Activated CD4-positive, alpha-beta T cell treated with anti-CD3 and anti-CD28 coated beads for 36 hours (primary cell): ENCODE data around the gene DNAH1. TPM values are rescaled to one million over a fixed set of nuclear protein-coding genes. Genes with fewer than 3 reads are reported as not detected.

ENCODE experiments used
- ATAC-seq: fragments of 200-7000 bp; cut with Tn5 transposase; one replicate; pipeline ENCODE4 v1.10.0; 2021; ENCODE audit warnings: mild to moderate bottlenecking, moderate library complexity
- CTCF ChIA-PET: fragments of 350-600 bp; sonication (Branson Sonifier 250); formaldehyde crosslinking; loops from one replicate; lab custom pipeline; 2021; ENCODE audit warnings: antibody characterized with exemption; lab: Charles Lee
- POLR2A ChIA-PET: fragments of 350-600 bp; sonication (Branson Sonifier 250); formaldehyde crosslinking; loops from one replicate; lab custom pipeline; 2021; ENCODE audit warnings: antibody characterized with exemption, inconsistent platforms; lab: Charles Lee
- DNase-seq: peaks from one replicate; pipeline ENCODE4 v3.0.0-alpha.2; 2020
- H3K27ac Mint-ChIP-seq: one replicate; pipeline ENCODE4 v1.8.0; 2021; ENCODE audit warnings: mixed read lengths
- H3K27me3 Mint-ChIP-seq: one replicate; pipeline ENCODE4 v1.8.0; 2021; ENCODE audit warnings: mixed read lengths
- H3K36me3 Mint-ChIP-seq: one replicate; pipeline ENCODE4 v1.8.0; 2021; ENCODE audit warnings: low read depth, mixed read lengths
- H3K4me1 Mint-ChIP-seq: one replicate; pipeline ENCODE4 v1.8.0; 2021; ENCODE audit warnings: mixed read lengths
- H3K4me3 Mint-ChIP-seq: one replicate; pipeline ENCODE4 v1.8.0; 2021; ENCODE audit warnings: mild to moderate bottlenecking, moderate library complexity, mixed read lengths
- H3K9me3 Mint-ChIP-seq: one replicate; pipeline ENCODE4 v1.8.0; 2021; ENCODE audit warnings: low read depth, mixed read lengths
- intact Hi-C, 2 experiments: fragments of 100-400 bp; cut with DNase I in 1 of 2; cut with micrococcal nuclease in 1 of 2; formaldehyde crosslinking; loops; one replicate each; pipeline versions ENCODE4 v1.14.2 to v1.15.1; 2022 to 2024; cut with DNase I, micrococcal nuclease
- total RNA-seq, 2 experiments: library from RNA; stranded (reverse); gene quantifications; one replicate each; pipeline ENCODE4 v1.2.3, GENCODE V29; 2021

Gene DNAH1
- total RNA-seq, 2 experiments from 2014 or later: 7.4 to 10.1 TPM

DNA sequence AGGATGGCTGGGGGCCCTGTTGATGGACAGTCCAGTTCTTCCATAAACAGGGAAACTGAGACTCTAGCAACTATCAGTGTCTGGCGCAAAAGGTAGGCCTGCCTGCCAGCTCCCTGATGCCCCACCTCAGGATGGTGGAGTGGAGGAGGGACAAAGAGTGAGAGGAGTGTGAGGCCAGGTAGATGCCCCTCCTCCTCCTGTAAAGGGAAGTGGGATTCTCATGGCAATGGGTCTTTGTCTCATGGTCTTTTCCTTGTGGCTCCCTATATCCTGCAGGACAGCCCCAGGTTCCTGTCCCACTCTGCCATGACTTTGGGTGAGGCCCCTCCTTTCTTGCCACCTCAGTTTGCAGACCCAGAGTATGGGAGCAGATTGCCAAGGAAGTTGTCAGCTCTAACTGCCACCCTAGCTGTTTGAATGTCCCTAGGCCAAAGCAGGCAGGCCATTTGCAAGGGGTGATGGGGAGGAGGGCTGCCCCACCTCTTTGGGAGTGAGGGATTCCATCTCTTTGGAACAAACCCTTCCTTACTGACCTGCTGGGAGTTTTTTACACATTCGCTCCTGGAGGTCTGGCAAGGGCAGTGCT lies 2.8 kb upstream of the DNAH1 start:
- no peak for ATAC-seq
- Mint-ChIP-seq H3K27me3 (no peaks in the 10 kb centered on the region), H3K27ac (peak overlapping the region; percentile 51), H3K4me3 (no peak overlapping the region), H3K36me3 (no peaks in the 10 kb centered on the region), H3K9me3 (no peaks in the 10 kb centered on the region), H3K4me1 (peaks cover 35% of the 10 kb centered on the region)
- DNase-seq: no peak
- intact Hi-C loops: no loop called here
- POLR2A ChIA-PET: no interaction called here
- CTCF ChIA-PET: interaction anchor here (0.6 to 0.9 kb wide), 2 partner anchors 26 to 259 kb away, joined by 4 to 5 read pairs; no protein-coding TSS in a partner anchor

DNA sequence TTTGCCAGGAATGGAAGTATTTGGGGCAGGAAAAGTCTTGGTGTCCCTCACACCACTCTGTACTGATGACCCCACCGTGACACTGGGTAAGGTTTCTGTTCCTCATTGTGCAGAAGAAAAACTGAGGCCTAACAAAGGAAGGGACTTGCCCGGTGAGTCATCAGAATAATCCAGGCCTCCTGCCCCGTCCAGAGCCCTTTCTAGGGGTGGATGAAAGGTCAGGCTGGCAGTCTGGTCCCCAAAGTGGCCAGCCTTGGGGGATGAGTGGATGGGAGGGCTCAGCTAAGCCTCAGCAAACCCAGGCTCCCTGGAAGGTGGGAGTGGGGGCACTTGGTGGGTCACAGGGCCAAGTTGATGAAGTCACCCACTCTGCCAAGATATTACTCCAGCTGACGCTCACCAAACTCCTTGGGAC lies 2.3 kb upstream of the DNAH1 start:
- intact Hi-C loops: no loop called here
- CTCF ChIA-PET: no interaction called here
- Mint-ChIP-seq H3K27me3 (no peaks in the 10 kb centered on the region), H3K27ac (no peak overlapping the region), H3K4me1 (peaks cover 34% of the 10 kb centered on the region), H3K36me3 (no peaks in the 10 kb centered on the region), H3K4me3 (no peak overlapping the region), H3K9me3 (no peaks in the 10 kb centered on the region)
- DNase-seq (peak; percentile 19), ATAC-seq (no peak)
- POLR2A ChIA-PET: no interaction called here

DNA sequence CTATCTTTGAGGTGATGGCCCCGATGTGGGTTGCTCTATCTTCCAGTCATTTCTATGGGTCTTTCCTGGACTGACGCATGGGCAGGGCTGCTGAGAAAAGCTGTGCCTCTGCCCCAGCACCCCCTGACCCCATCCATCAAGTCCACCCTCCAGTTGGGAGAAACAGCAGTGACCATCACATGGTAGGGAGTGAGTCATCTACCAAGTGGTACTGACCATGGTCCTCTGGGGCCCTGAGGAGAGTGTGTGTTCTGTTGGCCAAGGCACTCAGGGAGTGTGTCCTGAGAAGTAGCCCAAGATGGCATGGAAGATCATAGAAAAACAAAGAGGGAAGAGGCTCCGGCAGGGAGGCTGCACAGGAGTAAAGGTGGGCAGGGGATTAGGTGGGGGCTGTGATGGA lies 1.6 kb upstream of the DNAH1 start:
- Mint-ChIP-seq H3K36me3 (no peaks in the 10 kb centered on the region), H3K4me3 (no peak overlapping the region), H3K27ac (no peak overlapping the region), H3K4me1 (peaks cover 34% of the 10 kb centered on the region), H3K9me3 (no peaks in the 10 kb centered on the region), H3K27me3 (no peaks in the 10 kb centered on the region)
- ChIA-PET POLR2A (no interaction called here), CTCF (interaction anchor here (1.7 kb wide), 1 partner anchor 25 kb away, joined by 7 read pairs; no protein-coding TSS in a partner anchor)
- DNase-seq (no peak), ATAC-seq (no peak)
- intact Hi-C loops: no loop called here

DNA sequence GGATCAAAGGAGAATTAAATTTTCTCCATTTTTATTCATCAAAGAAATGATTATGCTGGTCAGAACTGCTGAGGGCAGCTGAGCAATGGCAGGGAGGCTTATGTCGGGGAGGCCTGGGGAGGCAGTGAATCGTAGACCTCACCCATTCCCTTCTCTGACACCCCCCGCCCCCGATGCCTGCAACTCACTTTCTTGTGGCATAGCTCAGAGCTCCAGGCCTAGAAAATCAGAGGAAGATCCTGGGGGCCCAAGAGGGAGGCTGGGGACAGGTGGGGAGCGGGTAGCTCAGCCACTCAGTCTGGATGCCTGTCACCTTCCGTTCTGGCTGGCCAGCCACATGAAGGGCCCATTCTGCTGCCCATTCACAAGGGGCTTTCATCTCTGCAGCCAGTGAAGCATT lies 1.1 kb upstream of the DNAH1 start:
- DNase-seq: no peak
- ChIA-PET POLR2A (no interaction called here), CTCF (interaction anchor here (1.7 kb wide), 1 partner anchor 25 kb away, joined by 7 read pairs; no protein-coding TSS in a partner anchor)
- no peaks in the 10 kb centered on the region for H3K36me3 Mint-ChIP-seq
- no peaks in the 10 kb centered on the region for H3K27me3 Mint-ChIP-seq
- intact Hi-C loops: no loop called here
- no peak overlapping the region for H3K27ac Mint-ChIP-seq
- peaks cover 32% of the 10 kb centered on the region for H3K4me1 Mint-ChIP-seq
- H3K9me3 Mint-ChIP-seq: no peaks in the 10 kb centered on the region
- ATAC-seq: no peak
- H3K4me3 Mint-ChIP-seq: no peak overlapping the region

DNA sequence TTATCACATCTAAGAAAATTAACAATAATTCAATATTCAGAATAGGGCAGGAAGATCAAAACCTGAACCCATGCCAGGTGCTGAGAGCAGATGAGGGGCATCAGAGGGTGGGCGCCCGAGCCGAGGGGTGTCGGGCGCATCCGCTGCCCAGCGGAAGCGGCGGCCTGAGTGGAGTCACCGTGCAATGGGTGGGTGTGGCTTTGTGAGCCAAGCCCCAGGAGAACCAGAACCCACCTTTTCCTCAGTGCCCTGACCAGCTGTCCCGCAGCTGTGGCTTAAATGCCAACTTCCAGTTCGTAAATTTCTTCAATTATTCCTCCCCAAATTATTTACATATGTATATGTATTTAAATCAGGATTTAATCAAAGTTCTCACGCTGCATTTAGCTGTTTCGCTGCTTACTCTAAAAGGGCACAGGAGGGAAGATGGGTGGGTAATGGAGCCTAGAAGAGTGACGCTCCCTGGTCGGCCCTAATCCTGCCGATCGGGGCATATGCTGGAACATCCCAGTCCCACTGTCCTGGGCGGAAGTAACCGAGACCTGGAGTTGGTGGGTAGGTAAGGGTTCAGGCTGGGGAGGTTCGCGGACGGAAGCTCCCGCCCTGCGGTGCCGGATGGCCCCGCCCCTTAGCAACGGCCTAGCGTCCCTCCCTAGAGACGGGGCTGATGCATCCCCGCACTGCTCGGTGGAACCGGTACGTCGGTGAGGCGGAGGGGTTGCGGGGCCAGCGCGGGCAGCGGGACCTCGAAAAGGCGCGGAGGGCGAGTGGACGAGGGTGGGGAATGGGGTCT lies 1.3 kb downstream of the DNAH1 start:
- intact Hi-C loops: loop anchor here in 1 of 2 experiments (1.0 kb wide), 1 partner anchor 29 kb away; no protein-coding TSS in a partner anchor
- DNase-seq: peak; percentile 83
- H3K36me3 Mint-ChIP-seq: no peaks in the 10 kb centered on the region
- peaks cover 20% of the 10 kb centered on the region for H3K4me1 Mint-ChIP-seq
- H3K27me3 Mint-ChIP-seq: no peaks in the 10 kb centered on the region
- peak; percentile 96 for ATAC-seq
- no peaks in the 10 kb centered on the region for H3K9me3 Mint-ChIP-seq
- peak overlapping the region; percentile 50 for H3K4me3 Mint-ChIP-seq
- ChIA-PET CTCF (interaction anchor here (0.6 to 1.4 kb wide), 8 partner anchors 22 to 131 kb away, joined by 3 to 15 read pairs (median 3); partner anchors contain the start of gene WDR82), POLR2A (interaction anchor here (0.6 kb wide), 1 partner anchor 326 kb away, joined by 6 read pairs; no protein-coding TSS in a partner anchor)
- H3K27ac Mint-ChIP-seq: no peak overlapping the region

DNA sequence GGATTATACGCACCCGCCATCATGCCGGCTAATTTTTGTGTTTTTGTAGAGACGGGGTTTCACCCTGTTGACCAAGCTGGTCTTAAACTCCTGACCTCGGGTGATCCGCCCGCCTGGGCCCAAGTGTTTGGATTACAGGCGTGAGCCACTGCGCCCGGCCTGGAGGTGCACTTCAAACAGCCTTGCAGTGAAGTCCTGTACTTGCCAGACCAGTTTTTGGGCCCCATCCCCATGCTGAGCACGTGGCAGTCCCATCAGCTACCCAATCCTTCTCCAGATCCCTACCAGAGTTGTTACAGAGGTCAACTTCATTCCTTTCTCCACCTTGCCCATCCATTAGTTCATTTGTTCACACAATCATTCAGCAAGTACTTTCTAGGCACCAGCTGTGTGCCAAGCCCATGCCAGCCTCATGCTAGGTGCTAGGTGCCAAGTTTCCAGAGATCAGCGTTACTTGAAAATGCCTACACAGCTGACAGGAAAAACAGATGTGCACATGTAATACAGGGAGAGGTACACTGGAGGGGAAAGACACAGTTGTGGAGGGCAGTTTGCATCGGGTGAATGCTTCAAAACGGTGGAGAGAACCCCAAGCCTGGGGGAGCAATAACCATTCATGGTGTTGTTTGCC lies 2.2 kb downstream of the DNAH1 start:
- H3K4me3 Mint-ChIP-seq: no peak overlapping the region
- no peak for ATAC-seq
- intact Hi-C loops: no loop called here
- H3K36me3 Mint-ChIP-seq: no peaks in the 10 kb centered on the region
- H3K9me3 Mint-ChIP-seq: no peaks in the 10 kb centered on the region
- peaks cover 16% of the 10 kb centered on the region for H3K4me1 Mint-ChIP-seq
- POLR2A ChIA-PET: no interaction called here
- H3K27ac Mint-ChIP-seq: no peak overlapping the region
- no peak for DNase-seq
- CTCF ChIA-PET: interaction anchor here (0.6 to 1.4 kb wide), 6 partner anchors 21 to 130 kb away, joined by 3 to 15 read pairs (median 4); no protein-coding TSS in a partner anchor
- H3K27me3 Mint-ChIP-seq: no peaks in the 10 kb centered on the region

DNA sequence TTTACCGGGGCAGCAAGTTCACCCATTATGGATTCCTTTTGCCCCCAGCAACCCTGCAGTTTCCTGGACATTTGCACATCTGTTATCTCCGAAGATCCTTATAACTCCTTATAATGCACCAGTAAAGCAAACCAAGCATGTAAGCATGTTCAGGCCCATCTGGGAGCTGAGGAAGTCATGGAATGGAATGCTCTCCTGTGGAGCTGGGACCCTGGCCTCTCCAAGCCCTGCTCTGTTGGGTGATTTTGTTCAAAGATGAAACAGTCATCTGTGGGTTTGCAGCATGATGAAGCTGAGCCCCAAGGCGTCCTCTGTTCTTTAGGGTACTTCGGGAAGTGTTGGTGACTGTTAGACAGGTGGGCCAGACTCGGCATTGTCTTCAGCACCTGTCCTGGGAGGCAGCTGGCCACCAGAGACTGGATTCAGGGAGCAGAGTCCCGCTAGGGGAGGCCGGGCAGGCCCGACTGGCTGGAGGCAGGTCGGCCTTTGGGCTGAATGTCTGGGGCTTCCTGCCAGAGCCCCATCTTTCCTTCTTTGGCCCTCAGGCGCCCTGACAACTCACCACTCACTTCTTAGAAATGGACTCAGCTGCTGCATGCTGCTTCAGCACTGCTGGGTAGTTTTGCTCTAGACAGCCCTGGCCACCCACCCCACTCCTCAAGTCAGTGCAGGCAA lies 3.9 kb downstream of the DNAH1 start:
- ChIA-PET POLR2A (no interaction called here), CTCF (interaction anchor here (0.7 to 2.0 kb wide), 4 partner anchors 19 to 63 kb away, joined by 3 to 8 read pairs (median 4); no protein-coding TSS in a partner anchor)
- H3K27ac Mint-ChIP-seq: no peak overlapping the region
- no peak for DNase-seq
- intact Hi-C loops: no loop called here
- H3K4me1 Mint-ChIP-seq: peaks cover 10% of the 10 kb centered on the region
- H3K9me3 Mint-ChIP-seq: no peaks in the 10 kb centered on the region
- no peaks in the 10 kb centered on the region for H3K27me3 Mint-ChIP-seq
- no peak overlapping the region for H3K4me3 Mint-ChIP-seq
- H3K36me3 Mint-ChIP-seq: no peaks in the 10 kb centered on the region
- no peak for ATAC-seq

DNA sequence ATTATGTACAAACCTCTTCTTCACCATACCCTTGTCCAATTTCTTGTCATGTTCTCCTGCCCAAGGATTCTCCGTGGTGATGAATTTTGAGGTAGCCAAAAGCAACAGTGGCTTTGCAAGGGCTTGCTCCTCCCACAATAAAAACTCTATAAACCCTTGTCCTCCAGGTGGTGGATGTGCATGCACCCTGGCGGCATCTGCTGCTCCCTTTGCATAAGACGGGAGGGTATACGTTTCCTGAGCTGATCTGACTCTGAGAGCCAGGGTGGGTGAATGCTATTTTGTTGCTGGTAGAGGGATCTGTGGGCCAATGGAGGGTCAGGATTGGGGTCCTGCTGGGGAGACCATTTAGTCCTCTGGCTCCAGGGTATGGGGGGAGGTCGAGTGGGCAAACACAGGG lies 5.4 kb downstream of the DNAH1 start:
- Mint-ChIP-seq H3K9me3 (no peaks in the 10 kb centered on the region), H3K36me3 (no peaks in the 10 kb centered on the region), H3K4me1 (peaks cover 10% of the 10 kb centered on the region), H3K27ac (no peak overlapping the region), H3K4me3 (no peak overlapping the region), H3K27me3 (no peaks in the 10 kb centered on the region)
- ChIA-PET POLR2A (no interaction called here), CTCF (no interaction called here)
- ATAC-seq (no peak), DNase-seq (no peak)
- intact Hi-C loops: no loop called here

DNA sequence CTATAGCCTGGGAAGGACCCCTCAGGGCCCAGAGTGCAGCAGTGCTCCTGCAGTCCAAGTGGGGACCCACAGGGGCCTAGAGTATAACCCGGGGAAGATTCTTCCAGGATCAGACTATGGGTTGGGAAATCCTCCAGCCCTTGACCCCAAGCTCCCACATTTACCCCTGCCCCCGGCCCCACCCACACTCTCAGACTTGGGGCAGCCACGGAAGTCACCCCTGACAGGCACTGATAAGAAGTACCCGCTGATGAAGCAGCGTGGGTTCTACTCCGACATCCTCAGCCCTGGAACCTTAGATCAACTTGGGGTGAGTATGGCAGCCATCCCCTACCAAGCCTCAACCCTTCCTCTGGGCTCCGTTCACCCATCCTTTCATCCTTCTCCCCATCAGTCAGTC lies 6.3 kb downstream of the DNAH1 start:
- Mint-ChIP-seq H3K36me3 (no peaks in the 10 kb centered on the region), H3K27me3 (no peaks in the 10 kb centered on the region), H3K9me3 (no peaks in the 10 kb centered on the region), H3K4me3 (no peak overlapping the region), H3K27ac (no peak overlapping the region), H3K4me1 (peaks cover 4% of the 10 kb centered on the region)
- ChIA-PET CTCF (no interaction called here), POLR2A (no interaction called here)
- intact Hi-C loops: no loop called here
- no peak for DNase-seq
- ATAC-seq: no peak

DNA sequence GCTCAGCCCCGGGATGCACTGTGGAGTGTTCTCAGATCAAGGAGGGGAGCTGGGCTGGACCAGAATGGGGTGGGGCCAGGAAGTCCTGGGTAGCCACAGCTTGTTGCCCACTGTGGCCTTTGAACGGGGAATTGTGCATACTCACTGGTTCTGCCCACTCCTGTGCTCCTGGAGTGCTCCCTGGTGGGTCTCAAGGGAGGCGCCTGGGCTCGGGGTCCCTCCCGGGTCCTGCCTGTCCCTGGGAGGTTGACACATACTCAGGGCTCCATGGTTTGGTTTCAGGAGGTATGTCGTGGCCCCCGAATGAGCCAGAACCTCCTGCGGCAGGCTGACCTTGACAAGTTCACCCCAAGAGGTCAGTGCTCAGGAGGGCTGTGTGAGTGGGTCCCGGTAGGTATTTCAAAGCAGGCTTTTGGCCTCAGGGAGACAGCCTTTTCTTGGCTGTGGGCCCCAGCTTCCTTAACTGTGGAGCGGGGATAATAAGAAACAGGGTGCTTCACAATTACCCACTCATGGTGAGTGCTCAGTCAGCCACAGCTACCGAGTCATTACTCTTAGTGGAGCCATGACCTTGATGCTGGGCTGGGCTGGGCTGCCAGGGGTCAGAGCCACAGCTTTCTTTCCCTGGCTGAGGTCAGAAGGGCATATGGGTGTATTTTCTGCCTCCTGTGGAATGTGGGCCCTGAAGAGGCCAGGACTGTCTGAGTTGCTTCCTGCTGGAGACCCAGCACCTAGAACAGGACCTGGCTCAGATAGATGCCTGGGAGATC lies 7.6 kb downstream of the DNAH1 start:
- DNase-seq: no peak
- Mint-ChIP-seq H3K36me3 (no peaks in the 10 kb centered on the region), H3K27me3 (no peaks in the 10 kb centered on the region), H3K27ac (no peak overlapping the region), H3K4me3 (no peak overlapping the region), H3K9me3 (no peaks in the 10 kb centered on the region), H3K4me1 (no peaks in the 10 kb centered on the region)
- ATAC-seq: no peak
- ChIA-PET POLR2A (no interaction called here), CTCF (no interaction called here)
- intact Hi-C loops: no loop called here
